ENCODE measurements around the gene PCDHA7.
"Not testable (repeated sequence)": the region's sequence is repeated elsewhere in the genome, so short reads cannot be mapped to it uniquely, and the experiment has no call there.

Gene PCDHA7

GRCh38 chr5:140823475-140823874 is 10.6 kb upstream of the PCDHA7 start:
- ATAC-seq, result no peak

GRCh38 chr5:140827704-140828361 is 6.2 kb upstream of the PCDHA7 start, which contains the start of gene PCDHA6:
Gene PCDHA6, plus strand, starts transcription at chr5:140827960. Its CDS starts 132 bp downstream, at chr5:140828092.
- no peak for ATAC-seq

GRCh38 chr5:140828362-140828737 is 5.7 kb upstream of the PCDHA7 start:
- no peak for ATAC-seq

- not testable (repeated sequence) for ATAC-seq
These were observed 4.3 kb upstream of the PCDHA7 start for GRCh38 chr5:140829511-140830501.

GRCh38 chr5:140834439-140835008 is 455 bp downstream of the PCDHA7 start:
- not testable (repeated sequence) for ATAC-seq

- no peak for ATAC-seq
These were observed 1.8 kb downstream of the PCDHA7 start for GRCh38 chr5:140835622-140836510.

- no peak for ATAC-seq
These were observed 7.2 kb downstream of the PCDHA7 start, which contains the start of gene PCDHA8 for GRCh38 chr5:140840978-140841962. Gene PCDHA8, plus strand, starts transcription at chr5:140841187. Its CDS starts 135 bp downstream, at chr5:140841322.

- ATAC-seq, result no peak
These were observed 9.0 kb downstream of the PCDHA7 start for GRCh38 chr5:140842798-140843733.

GRCh38 chr5:140848139-140849102 is 14.4 kb downstream of the PCDHA7 start, which contains the start of gene PCDHA9:
Gene PCDHA9, plus strand, starts transcription at chr5:140848382. Its CDS starts 114 bp downstream, at chr5:140848496.
- not testable (repeated sequence) for ATAC-seq

- not testable (repeated sequence) for ATAC-seq
These were observed 16.0 kb downstream of the PCDHA7 start for GRCh38 chr5:140849831-140850634.

- ATAC-seq, result no peak
These were observed 22.0 kb downstream of the PCDHA7 start, which contains the start of gene PCDHA10 for GRCh38 chr5:140855772-140856674. Gene PCDHA10, plus strand, starts transcription at chr5:140855897. Its CDS starts 152 bp downstream, at chr5:140856049.

- ATAC-seq, result no peak
These were observed 23.3 kb downstream of the PCDHA7 start for GRCh38 chr5:140857177-140857986.

GRCh38 chr5:140857987-140858240 is 23.8 kb downstream of the PCDHA7 start:
- ATAC-seq, result no peak

- ATAC-seq, result no peak
These were observed 28.6 kb downstream of the PCDHA7 start for GRCh38 chr5:140862441-140863295.

Data from activated CD4-positive, CD25-positive, alpha-beta regulatory T cell treated with anti-CD3 and anti-CD28 coated beads, Interleukin-2, amount 50 U/mL, for 24 hours (primary cell).